ENCODE measurements around the gene KCP. TPM values are rescaled to one million over a fixed set of nuclear protein-coding genes. Genes with fewer than 3 reads are reported as not detected.

Gene KCP
- total and polyA plus RNA-seq, 2 experiments from 2014 or later = 0.76 to 1.1 TPM

- no peaks in the 10 kb centered on the region for H4K20me1 ChIP-seq (replicated peaks; ENCODE audit: insufficient read depth)
- peaks cover 25% of the 10 kb centered on the region for H3K4me1 Mint-ChIP-seq
- peak overlapping the region; percentile 68 for H3K4me2 ChIP-seq
- ATAC-seq = peak; percentile 3
- no peak overlapping the region for H3K27ac ChIP-seq (ENCODE audit: low read depth)
- H3K27me3 Mint-ChIP-seq (ENCODE audit: insufficient read depth, low read depth, poor library complexity) = peaks cover 57% of the 10 kb centered on the region
- no peak overlapping the region for H3K27ac Mint-ChIP-seq
- TF ChIP-seq EZH2phosphoT487 (IDR thresholded peaks at IDR 0.05; ENCODE audit: unreplicated experiment) = no peak
- no peak for TF ChIP-seq CREB1 (CRISPR knock-in tag; IDR thresholded peaks at IDR 0.05; ENCODE audit: low read depth)
- no peak for TF ChIP-seq EZH2 (IDR thresholded peaks at IDR 0.05; ENCODE audit: low read depth, unreplicated experiment)
- no peak for TF ChIP-seq STAT1 (IDR thresholded peaks at IDR 0.05; ENCODE audit: unreplicated experiment)
- no peak for TF ChIP-seq POLR2AphosphoS5 (IDR thresholded peaks at IDR 0.05; ENCODE audit: low read depth)
- no peak for TF ChIP-seq ZNF462 (CRISPR knock-in tag; IDR thresholded peaks at IDR 0.05)
- TF ChIP-seq, protein P1, sequence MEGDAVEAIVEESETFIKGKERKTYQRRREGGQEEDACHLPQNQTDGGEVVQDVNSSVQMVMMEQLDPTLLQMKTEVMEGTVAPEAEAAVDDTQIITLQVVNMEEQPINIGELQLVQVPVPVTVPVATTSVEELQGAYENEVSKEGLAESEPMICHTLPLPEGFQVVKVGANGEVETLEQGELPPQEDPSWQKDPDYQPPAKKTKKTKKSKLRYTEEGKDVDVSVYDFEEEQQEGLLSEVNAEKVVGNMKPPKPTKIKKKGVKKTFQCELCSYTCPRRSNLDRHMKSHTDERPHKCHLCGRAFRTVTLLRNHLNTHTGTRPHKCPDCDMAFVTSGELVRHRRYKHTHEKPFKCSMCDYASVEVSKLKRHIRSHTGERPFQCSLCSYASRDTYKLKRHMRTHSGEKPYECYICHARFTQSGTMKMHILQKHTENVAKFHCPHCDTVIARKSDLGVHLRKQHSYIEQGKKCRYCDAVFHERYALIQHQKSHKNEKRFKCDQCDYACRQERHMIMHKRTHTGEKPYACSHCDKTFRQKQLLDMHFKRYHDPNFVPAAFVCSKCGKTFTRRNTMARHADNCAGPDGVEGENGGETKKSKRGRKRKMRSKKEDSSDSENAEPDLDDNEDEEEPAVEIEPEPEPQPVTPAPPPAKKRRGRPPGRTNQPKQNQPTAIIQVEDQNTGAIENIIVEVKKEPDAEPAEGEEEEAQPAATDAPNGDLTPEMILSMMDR (conservative IDR thresholded peaks at IDR 0.05; ENCODE audit: low read depth in 2 of 2) = no peak
- TF ChIP-seq JUNB (IDR thresholded peaks at IDR 0.05; ENCODE audit: unreplicated experiment) = no peak
- no peak for TF ChIP-seq NANOG (IDR thresholded peaks at IDR 0.05; ENCODE audit: borderline replicate concordance)
- TF ChIP-seq ZNF114 (CRISPR knock-in tag; IDR thresholded peaks at IDR 0.05) = no peak
- no peak for TF ChIP-seq ZNF331 (CRISPR knock-in tag; IDR thresholded peaks at IDR 0.05; ENCODE audit: low read depth)
- TF ChIP-seq, protein P2, sequence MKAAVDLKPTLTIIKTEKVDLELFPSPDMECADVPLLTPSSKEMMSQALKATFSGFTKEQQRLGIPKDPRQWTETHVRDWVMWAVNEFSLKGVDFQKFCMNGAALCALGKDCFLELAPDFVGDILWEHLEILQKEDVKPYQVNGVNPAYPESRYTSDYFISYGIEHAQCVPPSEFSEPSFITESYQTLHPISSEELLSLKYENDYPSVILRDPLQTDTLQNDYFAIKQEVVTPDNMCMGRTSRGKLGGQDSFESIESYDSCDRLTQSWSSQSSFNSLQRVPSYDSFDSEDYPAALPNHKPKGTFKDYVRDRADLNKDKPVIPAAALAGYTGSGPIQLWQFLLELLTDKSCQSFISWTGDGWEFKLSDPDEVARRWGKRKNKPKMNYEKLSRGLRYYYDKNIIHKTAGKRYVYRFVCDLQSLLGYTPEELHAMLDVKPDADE (IDR thresholded peaks at IDR 0.05) = no peak
- TF ChIP-seq, protein P3, sequence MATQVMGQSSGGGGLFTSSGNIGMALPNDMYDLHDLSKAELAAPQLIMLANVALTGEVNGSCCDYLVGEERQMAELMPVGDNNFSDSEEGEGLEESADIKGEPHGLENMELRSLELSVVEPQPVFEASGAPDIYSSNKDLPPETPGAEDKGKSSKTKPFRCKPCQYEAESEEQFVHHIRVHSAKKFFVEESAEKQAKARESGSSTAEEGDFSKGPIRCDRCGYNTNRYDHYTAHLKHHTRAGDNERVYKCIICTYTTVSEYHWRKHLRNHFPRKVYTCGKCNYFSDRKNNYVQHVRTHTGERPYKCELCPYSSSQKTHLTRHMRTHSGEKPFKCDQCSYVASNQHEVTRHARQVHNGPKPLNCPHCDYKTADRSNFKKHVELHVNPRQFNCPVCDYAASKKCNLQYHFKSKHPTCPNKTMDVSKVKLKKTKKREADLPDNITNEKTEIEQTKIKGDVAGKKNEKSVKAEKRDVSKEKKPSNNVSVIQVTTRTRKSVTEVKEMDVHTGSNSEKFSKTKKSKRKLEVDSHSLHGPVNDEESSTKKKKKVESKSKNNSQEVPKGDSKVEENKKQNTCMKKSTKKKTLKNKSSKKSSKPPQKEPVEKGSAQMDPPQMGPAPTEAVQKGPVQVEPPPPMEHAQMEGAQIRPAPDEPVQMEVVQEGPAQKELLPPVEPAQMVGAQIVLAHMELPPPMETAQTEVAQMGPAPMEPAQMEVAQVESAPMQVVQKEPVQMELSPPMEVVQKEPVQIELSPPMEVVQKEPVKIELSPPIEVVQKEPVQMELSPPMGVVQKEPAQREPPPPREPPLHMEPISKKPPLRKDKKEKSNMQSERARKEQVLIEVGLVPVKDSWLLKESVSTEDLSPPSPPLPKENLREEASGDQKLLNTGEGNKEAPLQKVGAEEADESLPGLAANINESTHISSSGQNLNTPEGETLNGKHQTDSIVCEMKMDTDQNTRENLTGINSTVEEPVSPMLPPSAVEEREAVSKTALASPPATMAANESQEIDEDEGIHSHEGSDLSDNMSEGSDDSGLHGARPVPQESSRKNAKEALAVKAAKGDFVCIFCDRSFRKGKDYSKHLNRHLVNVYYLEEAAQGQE (IDR thresholded peaks at IDR 0.05; ENCODE audit: unreplicated experiment) = no peak
- peaks cover 8% of the 10 kb centered on the region for H3F3A ChIP-seq (replicated peaks; ENCODE audit: low read depth)
- 0 out of 2 replicates have a peak overlapping the region, but pooled peaks have one; percentile 18 for H2AFZ ChIP-seq
- H3K79me2 ChIP-seq (replicated peaks; ENCODE audit: insufficient read depth) = no peaks in the 10 kb centered on the region
- no peaks in the 10 kb centered on the region; the same call in 2 of the 3 replicates for H3K9me3 Mint-ChIP-seq
- no peaks in the 10 kb centered on the region for H3K36me3 ChIP-seq (ENCODE audit: insufficient read depth)
- no peaks in the 10 kb centered on the region for H3K9me2 ChIP-seq (ENCODE audit: insufficient read depth)
- peak overlapping the region; percentile 48 for H3K4me3 Mint-ChIP-seq
- H3K4me3 ChIP-seq = peak overlapping the region; percentile 43; the same call in 1 of the 2 replicates
- H3K27me3 ChIP-seq (ENCODE audit: insufficient read depth) = peaks cover 76% of the 10 kb centered on the region
- peak; percentile 62 for DNase-seq (ENCODE audit: low spot score)
- no peaks in the 10 kb centered on the region; the same call in 2 of the 3 replicates for H3K36me3 Mint-ChIP-seq (ENCODE audit: low read depth)
- H3K4me1 ChIP-seq (ENCODE audit: insufficient read depth) = peaks cover 20% of the 10 kb centered on the region
Observed at GRCh38 chr7:128914566-128915151, 4.2 kb upstream of the KCP start.
